Neural cell (in vitro differentiated cells): ENCODE measurements around the gene PTPN22. TPM values are rescaled to one million over a fixed set of nuclear protein-coding genes. Genes with fewer than 3 reads are reported as not detected.

ENCODE experiments used
- H2AFZ ChIP-seq: fragments of 200-600, 300-800 bp; sonication (generic), shearing (Covaris generic); 2 replicates; pipeline ENCODE4 v1.6.0; 2014; ENCODE audit warnings: low read depth, mild to moderate bottlenecking, antibody characterized with exemption, low read length, moderate library complexity
- H3F3A ChIP-seq: fragments of 200-600 bp; shearing (Covaris generic); 2 replicates; pipeline ENCODE4 v1.6.1; 2016; ENCODE audit warnings: mild to moderate bottlenecking, moderate library complexity, mixed read lengths, antibody characterized with exemption, low read length; ENCODE audit not compliant: insufficient read depth, poor library complexity, severe bottlenecking
- H3K27ac ChIP-seq: fragments of 200-600, 300-800 bp; sonication (generic), shearing (Covaris generic); 2 replicates; pipeline ENCODE4 v1.5.1; 2014; ENCODE audit warnings: mild to moderate bottlenecking, low read length, moderate library complexity
- H3K27me3 ChIP-seq: fragments of 300-800, 200-600 bp; sonication (generic), shearing (Covaris generic); 2 replicates; pipeline ENCODE4 v1.6.0; 2014; ENCODE audit warnings: mild to moderate bottlenecking, low read depth, low read length, moderate library complexity; ENCODE audit not compliant: insufficient read depth
- H3K36me3 ChIP-seq: fragments of 300-800, 200-600 bp; sonication (generic), shearing (Covaris generic); 2 replicates; pipeline ENCODE4 v1.5.1; 2014; ENCODE audit warnings: mild to moderate bottlenecking, antibody characterized with exemption, low read length, moderate library complexity; ENCODE audit not compliant: insufficient read depth
- H3K4me2 ChIP-seq: fragments of 300-800, 200-600 bp; sonication (generic), shearing (Covaris generic); 2 replicates; pipeline ENCODE4 v1.6.0; 2014; ENCODE audit warnings: mild to moderate bottlenecking, low read length
- H3K4me3 ChIP-seq: fragments of 300-800, 200-600 bp; sonication (generic), shearing (Covaris generic); 2 replicates; pipeline ENCODE4 v1.5.1; 2014; ENCODE audit warnings: mild to moderate bottlenecking, low read length, moderate library complexity
- H3K79me2 ChIP-seq: fragments of 200-600 bp; shearing (Covaris generic); replicated peaks from 2 replicates; pipeline ENCODE4 v1.6.0; 2014; ENCODE audit warnings: mild to moderate bottlenecking, low read length, moderate library complexity; ENCODE audit not compliant: insufficient read depth
- H3K9ac ChIP-seq: fragments of 300-800, 200-600 bp; sonication (generic), shearing (Covaris generic); 2 replicates; pipeline ENCODE4 v1.6.1; 2016; ENCODE audit warnings: mild to moderate bottlenecking, low read length, mixed read lengths
- H3K9me2 ChIP-seq: fragments of 200-600 bp; shearing (Covaris generic); 2 replicates; pipeline ENCODE4 v1.6.1; 2016; ENCODE audit warnings: mild to moderate bottlenecking, low read length, mixed read lengths; ENCODE audit not compliant: insufficient read depth
- H3K9me3 ChIP-seq: fragments of 200-600, 300-800 bp; sonication (generic), shearing (Covaris generic); 2 replicates; pipeline ENCODE4 v1.6.1; 2016; ENCODE audit warnings: mild to moderate bottlenecking, mixed run types, low read length, moderate library complexity, mixed read lengths
- H4K20me1 ChIP-seq: fragments of 200-600 bp; shearing (Covaris generic); 2 replicates; pipeline ENCODE4 v1.6.1; 2016; ENCODE audit warnings: mild to moderate bottlenecking, mixed run types; ENCODE audit not compliant: insufficient read depth
- EP300 ChIP-seq: fragments of 450-650 bp; conservative IDR thresholded peaks from 2 replicates; pipeline ENCODE4 v1.6.1; 2014; ENCODE audit warnings: antibody characterized with exemption, mild to moderate bottlenecking, moderate library complexity; ENCODE audit not compliant: poor library complexity, severe bottlenecking
- EZH2 ChIP-seq: fragments of 200-600, 300-800 bp; shearing (Covaris generic), sonication (generic); IDR thresholded peaks from 2 replicates; pipeline ENCODE4 v1.6.1; 2014; ENCODE audit warnings: antibody characterized with exemption, low read length, borderline replicate concordance, mild to moderate bottlenecking; ENCODE audit not compliant: insufficient read depth, poor library complexity, severe bottlenecking
- MXI1 ChIP-seq: fragments of 450-650 bp; conservative IDR thresholded peaks from 2 replicates; pipeline ENCODE4 v1.6.1; 2014; ENCODE audit warnings: antibody characterized with exemption, mild to moderate bottlenecking; ENCODE audit not compliant: poor library complexity, severe bottlenecking
- POLR2AphosphoS5 ChIP-seq: IDR thresholded peaks from 2 replicates; pipeline ENCODE4 v1.6.1; 2012
- RAD21 ChIP-seq: fragments of 450-650 bp; conservative IDR thresholded peaks from 2 replicates; pipeline ENCODE4 v1.6.1; 2014; ENCODE audit warnings: antibody characterized with exemption, mild to moderate bottlenecking, moderate library complexity
- SMC3 ChIP-seq: fragments of 450-650 bp; conservative IDR thresholded peaks from 2 replicates; pipeline ENCODE4 v1.6.1; 2014; ENCODE audit warnings: antibody characterized with exemption, mild to moderate bottlenecking, moderate library complexity; ENCODE audit not compliant: poor library complexity
- TAF1 ChIP-seq: IDR thresholded peaks from 2 replicates; pipeline ENCODE4 v1.6.1; 2012; ENCODE audit warnings: low read depth
- polyA plus RNA-seq: library from polyadenylated mRNA; depleted of rRNA; stranded (reverse); fragments of >200 nt; gene quantifications from 2 replicates; pipeline ENCODE4 v1.2.3, GENCODE V29; 2014
- TF ChIP-seq, protein P1 (sequence below): fragments of 450-650 bp; IDR thresholded peaks from 2 replicates; pipeline ENCODE4 v1.5.1; 2014; ENCODE audit warnings: antibody characterized with exemption, mild to moderate bottlenecking, moderate library complexity; ENCODE audit not compliant: poor library complexity, severe bottlenecking
- TF ChIP-seq, protein P2 (sequence below): IDR thresholded peaks from 2 replicates; pipeline ENCODE4 v1.6.1; 2012; ENCODE audit warnings: borderline replicate concordance

Gene PTPN22
- polyA plus RNA-seq, 1 donor from 2014 or later: 0.92 TPM

DNA sequence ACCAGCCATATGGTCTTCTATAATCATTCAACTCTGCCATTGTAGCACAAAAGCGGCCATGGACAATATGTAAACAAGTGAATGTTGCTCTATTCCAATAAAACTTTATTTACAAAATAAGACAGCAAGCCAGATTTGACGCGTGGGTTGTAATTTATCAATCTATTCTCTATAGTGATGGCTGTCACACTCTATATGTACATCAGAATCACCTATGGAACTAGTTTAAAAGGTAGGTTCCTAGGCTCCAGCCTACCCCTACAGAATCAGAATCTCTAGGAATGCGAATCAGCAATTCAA lies 8.2 kb upstream of the PTPN22 start:
- Histone ChIP-seq H3K27ac (no peak overlapping the region), H3K4me2 (no peak overlapping the region), H3K9ac (no peak overlapping the region), H3K79me2 (no peaks in the 10 kb centered on the region), H4K20me1 (no peaks in the 10 kb centered on the region), H3F3A (no peaks in the 10 kb centered on the region), H2AFZ (no peak overlapping the region), H3K9me3 (no peaks in the 10 kb centered on the region), H3K4me3 (no peak overlapping the region), H3K36me3 (no peaks in the 10 kb centered on the region), H3K9me2 (no peaks in the 10 kb centered on the region), H3K27me3 (no peaks in the 10 kb centered on the region)
- TF ChIP-seq SMC3 (no peak), TAF1 (no peak), POLR2AphosphoS5 (no peak), EP300 (no peak), EZH2 (no peak), RAD21 (no peak), MXI1 (no peak)
- TF ChIP-seq, protein P1, sequence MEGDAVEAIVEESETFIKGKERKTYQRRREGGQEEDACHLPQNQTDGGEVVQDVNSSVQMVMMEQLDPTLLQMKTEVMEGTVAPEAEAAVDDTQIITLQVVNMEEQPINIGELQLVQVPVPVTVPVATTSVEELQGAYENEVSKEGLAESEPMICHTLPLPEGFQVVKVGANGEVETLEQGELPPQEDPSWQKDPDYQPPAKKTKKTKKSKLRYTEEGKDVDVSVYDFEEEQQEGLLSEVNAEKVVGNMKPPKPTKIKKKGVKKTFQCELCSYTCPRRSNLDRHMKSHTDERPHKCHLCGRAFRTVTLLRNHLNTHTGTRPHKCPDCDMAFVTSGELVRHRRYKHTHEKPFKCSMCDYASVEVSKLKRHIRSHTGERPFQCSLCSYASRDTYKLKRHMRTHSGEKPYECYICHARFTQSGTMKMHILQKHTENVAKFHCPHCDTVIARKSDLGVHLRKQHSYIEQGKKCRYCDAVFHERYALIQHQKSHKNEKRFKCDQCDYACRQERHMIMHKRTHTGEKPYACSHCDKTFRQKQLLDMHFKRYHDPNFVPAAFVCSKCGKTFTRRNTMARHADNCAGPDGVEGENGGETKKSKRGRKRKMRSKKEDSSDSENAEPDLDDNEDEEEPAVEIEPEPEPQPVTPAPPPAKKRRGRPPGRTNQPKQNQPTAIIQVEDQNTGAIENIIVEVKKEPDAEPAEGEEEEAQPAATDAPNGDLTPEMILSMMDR: no peak
- TF ChIP-seq, protein P2, sequence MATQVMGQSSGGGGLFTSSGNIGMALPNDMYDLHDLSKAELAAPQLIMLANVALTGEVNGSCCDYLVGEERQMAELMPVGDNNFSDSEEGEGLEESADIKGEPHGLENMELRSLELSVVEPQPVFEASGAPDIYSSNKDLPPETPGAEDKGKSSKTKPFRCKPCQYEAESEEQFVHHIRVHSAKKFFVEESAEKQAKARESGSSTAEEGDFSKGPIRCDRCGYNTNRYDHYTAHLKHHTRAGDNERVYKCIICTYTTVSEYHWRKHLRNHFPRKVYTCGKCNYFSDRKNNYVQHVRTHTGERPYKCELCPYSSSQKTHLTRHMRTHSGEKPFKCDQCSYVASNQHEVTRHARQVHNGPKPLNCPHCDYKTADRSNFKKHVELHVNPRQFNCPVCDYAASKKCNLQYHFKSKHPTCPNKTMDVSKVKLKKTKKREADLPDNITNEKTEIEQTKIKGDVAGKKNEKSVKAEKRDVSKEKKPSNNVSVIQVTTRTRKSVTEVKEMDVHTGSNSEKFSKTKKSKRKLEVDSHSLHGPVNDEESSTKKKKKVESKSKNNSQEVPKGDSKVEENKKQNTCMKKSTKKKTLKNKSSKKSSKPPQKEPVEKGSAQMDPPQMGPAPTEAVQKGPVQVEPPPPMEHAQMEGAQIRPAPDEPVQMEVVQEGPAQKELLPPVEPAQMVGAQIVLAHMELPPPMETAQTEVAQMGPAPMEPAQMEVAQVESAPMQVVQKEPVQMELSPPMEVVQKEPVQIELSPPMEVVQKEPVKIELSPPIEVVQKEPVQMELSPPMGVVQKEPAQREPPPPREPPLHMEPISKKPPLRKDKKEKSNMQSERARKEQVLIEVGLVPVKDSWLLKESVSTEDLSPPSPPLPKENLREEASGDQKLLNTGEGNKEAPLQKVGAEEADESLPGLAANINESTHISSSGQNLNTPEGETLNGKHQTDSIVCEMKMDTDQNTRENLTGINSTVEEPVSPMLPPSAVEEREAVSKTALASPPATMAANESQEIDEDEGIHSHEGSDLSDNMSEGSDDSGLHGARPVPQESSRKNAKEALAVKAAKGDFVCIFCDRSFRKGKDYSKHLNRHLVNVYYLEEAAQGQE: no peak

DNA sequence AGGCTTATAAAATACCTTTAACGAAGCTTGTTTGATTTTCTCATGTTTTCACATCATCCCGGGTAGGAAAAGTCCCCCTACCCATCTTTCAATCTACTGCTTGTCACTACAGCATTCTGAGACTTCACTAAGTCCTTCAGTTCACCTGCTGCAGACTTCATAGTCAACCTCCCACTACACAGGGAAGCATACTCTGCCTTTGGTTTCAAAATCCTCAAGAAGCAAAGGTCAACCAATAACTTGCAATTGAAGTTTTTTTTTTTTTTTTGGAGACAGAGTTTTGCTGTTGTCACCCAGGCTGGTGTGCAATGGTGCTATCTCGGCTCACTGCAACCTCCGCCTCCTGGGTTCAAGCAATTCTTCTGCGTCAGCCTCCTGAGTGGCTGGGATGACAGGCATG lies 4.7 kb upstream of the PTPN22 start:
- TF ChIP-seq POLR2AphosphoS5 (no peak), MXI1 (no peak), EZH2 (no peak), RAD21 (no peak), SMC3 (no peak), EP300 (no peak), TAF1 (no peak)
- TF ChIP-seq, protein P2: no peak
- TF ChIP-seq, protein P1: no peak
- Histone ChIP-seq H3K4me2 (no peak overlapping the region), H3K4me3 (no peak overlapping the region), H4K20me1 (no peaks in the 10 kb centered on the region), H3K27ac (no peak overlapping the region), H3F3A (no peaks in the 10 kb centered on the region), H3K79me2 (no peaks in the 10 kb centered on the region), H3K9me3 (no peaks in the 10 kb centered on the region), H3K36me3 (no peaks in the 10 kb centered on the region), H2AFZ (no peak overlapping the region), H3K27me3 (no peaks in the 10 kb centered on the region), H3K9me2 (no peaks in the 10 kb centered on the region), H3K9ac (no peak overlapping the region)
